ENCODE data around the gene ETV3.
"Not testable (repeated sequence)": the region's sequence is repeated elsewhere in the genome, so short reads cannot be mapped to it uniquely, and the experiment has no call there.

Gene ETV3

DNA sequence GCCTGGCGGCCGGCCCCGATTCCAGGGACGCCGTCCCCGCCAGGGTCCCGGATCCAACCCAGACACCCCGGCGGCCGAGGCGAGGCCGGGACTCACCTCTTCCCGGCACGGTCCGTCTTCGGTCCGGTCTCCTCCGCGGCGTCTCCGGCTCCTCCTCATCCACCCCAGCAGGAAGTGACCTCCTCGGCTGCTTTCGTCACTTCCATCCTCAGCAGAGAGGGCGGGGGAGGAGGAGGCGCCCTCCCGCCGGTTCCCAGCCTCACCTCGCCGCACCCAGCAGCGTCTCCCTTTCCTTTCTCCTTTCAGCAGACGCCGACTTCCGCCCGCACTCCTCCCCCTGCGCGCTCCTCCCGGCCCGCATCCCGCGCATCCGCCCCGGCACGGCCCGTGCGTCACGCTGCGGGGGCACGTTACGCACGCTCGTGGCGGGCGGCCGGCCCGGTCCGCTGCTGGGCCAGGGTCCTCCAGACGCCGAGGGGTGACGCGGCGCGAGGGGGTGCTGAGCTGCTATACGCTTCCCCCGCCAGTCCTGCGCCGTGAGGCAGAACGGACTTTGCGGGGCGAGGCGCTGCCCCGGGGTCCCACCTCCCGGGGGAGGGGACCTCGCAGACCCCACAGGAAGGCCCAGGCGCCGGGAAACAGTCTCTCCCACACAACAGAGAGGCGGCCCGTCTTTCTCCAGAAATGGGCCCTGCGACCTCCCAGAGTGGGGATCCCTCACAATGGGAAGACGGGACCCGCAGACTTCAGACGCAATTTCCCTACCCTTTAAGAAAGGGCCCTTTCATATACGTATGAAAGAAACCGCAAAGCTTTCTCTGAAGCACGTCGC, at the start of gene ETV3:
Gene ETV3 (minus strand): TSS at position 176 of the 832 bp plus-strand sequence. CDS start 2,043 bp downstream, outside the sequence.
- DNase-seq (ENCODE audit: low spot score) = peak; percentile 95

DNA sequence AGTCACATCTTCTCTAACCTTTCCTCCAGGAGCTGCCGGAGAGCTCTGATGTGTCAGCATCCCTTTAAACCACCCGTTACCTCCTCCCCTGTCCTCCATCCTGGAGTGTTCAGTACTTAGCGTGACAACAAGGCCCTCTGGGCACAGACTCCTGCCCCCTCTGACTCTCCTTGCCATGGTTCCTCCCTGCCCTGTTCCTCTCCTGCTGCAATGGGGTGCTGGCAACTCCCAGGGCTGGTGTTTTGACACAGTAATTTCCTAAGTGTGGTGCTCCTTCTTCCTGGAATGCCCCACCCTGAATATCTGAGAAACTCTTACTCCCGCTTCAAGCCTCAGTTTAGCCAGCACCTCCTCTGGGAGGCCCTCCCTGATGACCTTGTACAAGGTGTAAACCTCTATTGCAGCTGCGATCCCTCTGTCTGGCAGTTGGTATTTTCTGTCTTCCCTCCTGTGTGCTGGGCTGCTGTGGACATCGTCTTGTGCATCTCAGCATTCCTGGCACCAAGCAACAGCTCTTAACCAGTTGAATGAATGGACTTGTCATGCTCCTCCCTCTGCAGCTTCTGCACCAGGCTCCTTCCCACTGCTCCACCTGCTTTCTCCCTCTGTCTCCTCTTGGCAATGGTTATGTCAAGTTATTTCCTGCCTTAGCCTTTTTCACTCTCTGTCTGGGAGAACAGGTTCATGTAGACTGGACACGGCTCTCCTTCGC, 48.2 kb upstream of the ETV3 start:
- DNase-seq (ENCODE audit: low spot score) = no peak

- no peak for DNase-seq (ENCODE audit: low spot score)
Observed at GRCh38 chr1:157183870-157184269, 45.7 kb upstream of the ETV3 start.

DNA sequence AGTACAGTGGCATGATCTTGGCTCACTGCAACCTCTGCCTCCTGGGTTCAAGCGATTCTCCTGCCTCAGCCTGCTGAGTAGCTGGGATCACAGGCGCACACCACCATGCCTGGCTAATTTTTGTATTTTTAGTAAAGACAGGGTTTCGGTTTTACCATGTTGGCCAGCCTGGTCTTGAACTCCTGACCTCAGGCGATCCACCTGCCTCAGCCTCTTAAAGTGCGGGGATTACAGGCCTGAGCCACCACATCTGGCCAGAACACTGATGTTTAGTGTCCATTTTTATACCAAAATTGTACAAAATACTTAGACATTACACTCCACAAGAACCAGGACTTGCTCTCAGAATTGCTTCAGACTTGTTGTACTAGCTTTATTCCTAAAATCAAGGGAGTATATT, 44.2 kb upstream of the ETV3 start:
- DNase-seq (ENCODE audit: low spot score) = not testable (repeated sequence)

- DNase-seq (ENCODE audit: low spot score) = no peak
Observed at GRCh38 chr1:157181790-157182189, 43.6 kb upstream of the ETV3 start.

DNA sequence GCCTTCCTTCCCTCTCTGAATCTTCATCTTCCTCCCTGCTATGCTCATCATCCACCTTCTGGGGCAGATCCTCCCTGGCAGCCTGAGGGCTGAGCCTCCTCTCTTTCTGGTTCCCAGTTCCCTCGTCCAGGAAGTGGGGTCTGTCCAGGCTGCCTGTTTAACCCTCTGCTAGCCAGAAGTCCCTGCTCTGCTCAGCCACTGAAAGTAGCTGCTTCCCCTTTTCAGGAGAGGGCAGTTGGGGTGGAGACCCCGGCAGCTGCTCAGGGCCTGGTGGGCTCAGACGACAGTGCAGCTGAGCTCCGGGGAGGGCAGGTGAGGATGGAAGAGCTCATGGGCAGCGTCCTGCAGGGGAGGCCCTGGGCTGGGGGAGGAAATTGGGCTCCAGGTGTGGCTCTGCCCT, 43.1 kb upstream of the ETV3 start:
- no peak for DNase-seq (ENCODE audit: low spot score)

DNA sequence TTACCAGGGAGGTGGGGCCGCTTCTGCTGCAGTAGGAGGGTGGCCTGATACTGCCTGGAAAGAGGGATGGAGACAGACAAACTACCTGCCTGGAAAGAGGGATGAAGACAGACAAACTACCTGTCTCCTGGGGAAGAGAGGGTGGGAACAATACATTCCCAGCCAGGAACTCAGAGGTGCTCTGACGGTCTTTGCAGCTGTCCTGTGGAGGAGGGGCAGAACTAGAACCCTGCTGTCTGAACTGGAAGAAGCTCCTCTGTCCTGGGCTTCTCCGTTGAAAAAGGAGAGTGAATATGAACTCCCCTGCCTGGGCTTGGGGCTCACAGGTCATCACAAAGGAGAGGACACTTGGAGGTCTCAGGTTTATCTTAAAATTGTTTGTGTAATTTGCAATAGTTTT, 40.3 kb upstream of the ETV3 start:
- DNase-seq (ENCODE audit: low spot score) = no peak

GRCh38 chr1:157177733-157178394, 39.7 kb upstream of the ETV3 start:
- DNase-seq (ENCODE audit: low spot score) = no peak

GRCh38 chr1:157176591-157177121, 38.5 kb upstream of the ETV3 start:
- DNase-seq (ENCODE audit: low spot score) = no peak

GRCh38 chr1:157176016-157176415, 37.8 kb upstream of the ETV3 start:
- DNase-seq (ENCODE audit: low spot score) = no peak

DNA sequence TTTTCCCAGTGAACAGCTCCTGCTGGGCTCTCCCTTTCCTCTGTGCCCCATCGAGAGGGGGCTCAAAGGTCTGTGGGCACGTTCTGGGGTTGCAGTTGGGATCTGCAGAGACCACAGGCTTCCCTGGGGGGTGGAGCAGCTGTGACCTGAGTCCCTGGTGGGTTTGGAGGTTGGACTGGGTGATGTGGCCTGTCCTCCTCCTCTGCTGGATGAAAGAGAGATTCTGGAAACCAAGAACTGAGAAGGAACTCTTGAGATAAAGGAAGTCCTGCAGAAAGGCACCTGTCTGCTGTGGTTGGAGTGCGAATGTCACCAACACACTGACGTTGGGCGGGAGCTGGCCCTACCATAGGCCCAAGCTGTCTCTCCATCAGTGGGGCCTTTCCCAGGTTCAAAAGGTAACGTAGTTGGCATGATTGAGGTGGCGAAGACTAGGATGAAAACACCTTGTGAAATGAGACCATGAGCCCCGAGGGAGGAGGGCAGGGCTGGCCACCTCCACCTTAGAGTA, 35.8 kb upstream of the ETV3 start:
- no peak for DNase-seq (ENCODE audit: low spot score)

- not testable (repeated sequence) for DNase-seq (ENCODE audit: low spot score)
Observed at GRCh38 chr1:157173241-157173640, 35.0 kb upstream of the ETV3 start.

GRCh38 chr1:157172591-157172990, 34.4 kb upstream of the ETV3 start:
- DNase-seq (ENCODE audit: low spot score) = not testable (repeated sequence)

DNA sequence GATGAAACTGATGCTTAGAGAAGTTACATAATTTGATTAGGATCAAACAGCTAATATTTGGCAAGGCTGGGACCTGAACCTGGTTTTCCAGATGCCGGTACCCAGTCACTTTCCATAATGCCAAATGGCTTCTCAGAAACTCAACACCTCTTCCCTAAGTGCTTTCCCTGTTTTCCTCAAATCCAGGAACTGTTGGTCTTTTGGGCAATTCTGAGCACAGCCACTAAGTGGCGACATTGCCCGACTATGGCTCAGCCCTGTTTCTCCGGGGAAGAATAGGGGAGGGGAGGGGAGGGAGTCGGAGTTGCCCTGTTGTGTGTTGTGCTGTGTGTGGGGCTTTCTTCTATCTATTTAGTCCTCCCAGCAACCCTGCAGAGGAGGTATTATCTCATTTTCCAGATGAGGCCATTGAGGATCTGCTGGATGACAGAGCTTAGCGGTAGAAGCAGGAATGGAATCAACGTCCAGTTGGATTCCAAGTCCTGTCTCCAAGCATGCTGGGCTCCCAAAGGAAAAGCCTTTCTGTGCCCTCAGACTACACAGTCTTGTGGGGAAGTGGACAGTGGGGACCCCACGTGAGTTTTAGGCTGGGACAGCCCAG, 33.8 kb upstream of the ETV3 start:
- DNase-seq (ENCODE audit: low spot score) = not testable (repeated sequence)

- no peak for DNase-seq (ENCODE audit: low spot score)
Observed at GRCh38 chr1:157170677-157171515, 32.7 kb upstream of the ETV3 start.

DNA sequence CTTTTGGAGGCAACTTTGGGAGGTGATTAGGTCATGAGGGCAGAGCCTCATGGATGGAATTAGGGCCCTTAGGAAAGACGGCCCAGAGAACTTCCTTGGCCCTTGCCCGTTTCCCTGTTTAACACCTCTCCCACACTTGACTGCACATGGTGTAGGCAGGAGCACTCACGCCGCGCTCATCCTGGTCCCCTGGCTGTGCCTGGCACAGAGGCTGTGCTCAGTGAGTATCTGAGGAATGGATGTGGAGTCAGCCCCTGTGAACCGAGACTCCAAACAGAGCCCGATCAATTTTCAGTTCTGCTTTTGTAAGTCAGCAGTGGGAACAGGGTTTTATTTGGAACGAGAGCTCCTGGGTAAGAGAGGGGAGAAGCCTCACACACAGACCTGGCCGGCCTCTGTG, 29.8 kb upstream of the ETV3 start:
- no peak for DNase-seq (ENCODE audit: low spot score)

- DNase-seq (ENCODE audit: low spot score) = no peak
Observed at GRCh38 chr1:157167437-157167836, 29.2 kb upstream of the ETV3 start.

- no peak for DNase-seq (ENCODE audit: low spot score)
Observed at GRCh38 chr1:157166590-157166989, 28.4 kb upstream of the ETV3 start.

GRCh38 chr1:157163273-157164127, 25.3 kb upstream of the ETV3 start:
- DNase-seq (ENCODE audit: low spot score) = peak; percentile 73

- no peak for DNase-seq (ENCODE audit: low spot score)
Observed at GRCh38 chr1:157162345-157162744, 24.1 kb upstream of the ETV3 start.
